ENCODE measurements around the gene TRIM50. TPM values are rescaled to one million over a fixed set of nuclear protein-coding genes. Genes with fewer than 3 reads are reported as not detected.
"Not testable (repeated sequence)": the region's sequence is repeated elsewhere in the genome, so short reads cannot be mapped to it uniquely, and the experiment has no call there.

TRIM50 gene
- total RNA-seq, 1 experiment from 2014 or later: not detected

GRCh38 chr7:73325424-73325823, 2.5 kb downstream of the TRIM50 start:
- H3K79me2 ChIP-seq (ENCODE audit: low read length); H2AFZ ChIP-seq (ENCODE audit: low read length); H3F3A ChIP-seq (ENCODE audit: low read length, unreplicated experiment); H3K4me1 ChIP-seq (ENCODE audit: insufficient read depth, low read length); H3K4me3 ChIP-seq (ENCODE audit: low read length); POLR2A ChIA-PET (ENCODE audit: unreplicated experiment); H3K36me3 ChIP-seq (ENCODE audit: low read depth, low read length); CTCF ChIA-PET; H3K9ac ChIP-seq (ENCODE audit: low read length); H3K9me2 ChIP-seq (replicated peaks; ENCODE audit: low read length); BruUV-seq (replicated peaks); DNase-seq; H4K20me1 ChIP-seq (ENCODE audit: low read length); H3K9me3 ChIP-seq (ENCODE audit: low read length); H3K4me2 ChIP-seq (ENCODE audit: low read length); H3K27ac ChIP-seq (ENCODE audit: low read length); H3K27me3 ChIP-seq (ENCODE audit: low read length); ATAC-seq; intact Hi-C loops (cut with micrococcal nuclease): not testable (repeated sequence)

- intact Hi-C loops (cut with micrococcal nuclease): loop anchor here (1.0 kb wide), 1 partner anchor 112 kb away; no protein-coding TSS in a partner anchor
- H3K9ac ChIP-seq (ENCODE audit: low read length); H3K9me2 ChIP-seq (replicated peaks; ENCODE audit: low read length); H3K79me2 ChIP-seq (ENCODE audit: low read length); H3K4me1 ChIP-seq (ENCODE audit: insufficient read depth, low read length); H3K36me3 ChIP-seq (ENCODE audit: low read depth, low read length); H3K4me3 ChIP-seq (ENCODE audit: low read length); H3K27ac ChIP-seq (ENCODE audit: low read length); H3F3A ChIP-seq (ENCODE audit: low read length, unreplicated experiment); H3K27me3 ChIP-seq (ENCODE audit: low read length); BruUV-seq (replicated peaks); H3K9me3 ChIP-seq (ENCODE audit: low read length); H4K20me1 ChIP-seq (ENCODE audit: low read length): not testable (repeated sequence)
- POLR2A ChIA-PET (ENCODE audit: unreplicated experiment): interaction anchor here (0.6 kb wide), 1 partner anchor 233 kb away, joined by 4 read pairs; no protein-coding TSS in a partner anchor
- ATAC-seq (peak; percentile 80), DNase-seq (peak; percentile 63)
- peak overlapping the region; percentile 64; the same call in 1 of the 2 replicates for H2AFZ ChIP-seq (ENCODE audit: low read length)
- TF ChIP-seq, protein P1, sequence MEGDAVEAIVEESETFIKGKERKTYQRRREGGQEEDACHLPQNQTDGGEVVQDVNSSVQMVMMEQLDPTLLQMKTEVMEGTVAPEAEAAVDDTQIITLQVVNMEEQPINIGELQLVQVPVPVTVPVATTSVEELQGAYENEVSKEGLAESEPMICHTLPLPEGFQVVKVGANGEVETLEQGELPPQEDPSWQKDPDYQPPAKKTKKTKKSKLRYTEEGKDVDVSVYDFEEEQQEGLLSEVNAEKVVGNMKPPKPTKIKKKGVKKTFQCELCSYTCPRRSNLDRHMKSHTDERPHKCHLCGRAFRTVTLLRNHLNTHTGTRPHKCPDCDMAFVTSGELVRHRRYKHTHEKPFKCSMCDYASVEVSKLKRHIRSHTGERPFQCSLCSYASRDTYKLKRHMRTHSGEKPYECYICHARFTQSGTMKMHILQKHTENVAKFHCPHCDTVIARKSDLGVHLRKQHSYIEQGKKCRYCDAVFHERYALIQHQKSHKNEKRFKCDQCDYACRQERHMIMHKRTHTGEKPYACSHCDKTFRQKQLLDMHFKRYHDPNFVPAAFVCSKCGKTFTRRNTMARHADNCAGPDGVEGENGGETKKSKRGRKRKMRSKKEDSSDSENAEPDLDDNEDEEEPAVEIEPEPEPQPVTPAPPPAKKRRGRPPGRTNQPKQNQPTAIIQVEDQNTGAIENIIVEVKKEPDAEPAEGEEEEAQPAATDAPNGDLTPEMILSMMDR (conservative IDR thresholded peaks at IDR 0.05; ENCODE audit: low read depth, low read length): peak; percentile 48
- H3K4me2 ChIP-seq (ENCODE audit: low read length): peak overlapping the region; percentile 57; the same call in 1 of the 2 replicates
- CTCF ChIA-PET: interaction anchor here (0.5 to 1.0 kb wide), 3 partner anchors 9 to 97 kb away, joined by 3 to 7 read pairs (median 3); no protein-coding TSS in a partner anchor
Observed at GRCh38 chr7:73324081-73324845, 3.6 kb downstream of the TRIM50 start.

- H3K27me3 ChIP-seq (ENCODE audit: low read length); H3K27ac ChIP-seq (ENCODE audit: low read length); ATAC-seq; H3K9me3 ChIP-seq (ENCODE audit: low read length); H4K20me1 ChIP-seq (ENCODE audit: low read length); H3K4me1 ChIP-seq (ENCODE audit: insufficient read depth, low read length); H3K9me2 ChIP-seq (replicated peaks; ENCODE audit: low read length); H3F3A ChIP-seq (ENCODE audit: low read length, unreplicated experiment); H3K4me3 ChIP-seq (ENCODE audit: low read length); DNase-seq; H3K36me3 ChIP-seq (ENCODE audit: low read depth, low read length); H3K9ac ChIP-seq (ENCODE audit: low read length); POLR2A ChIA-PET (ENCODE audit: unreplicated experiment); BruUV-seq (replicated peaks); H3K79me2 ChIP-seq (ENCODE audit: low read length): not testable (repeated sequence)
- CTCF ChIA-PET: interaction anchor here (0.5 to 1.0 kb wide), 3 partner anchors 9 to 98 kb away, joined by 3 to 7 read pairs (median 3); no protein-coding TSS in a partner anchor
- H3K4me2 ChIP-seq (ENCODE audit: low read length): peak overlapping the region; percentile 57; the same call in 1 of the 2 replicates
- H2AFZ ChIP-seq (ENCODE audit: low read length): peak overlapping the region; percentile 64; the same call in 1 of the 2 replicates
- intact Hi-C loops (cut with micrococcal nuclease): loop anchor here (1.0 kb wide), 1 partner anchor 113 kb away; no protein-coding TSS in a partner anchor
Observed at GRCh38 chr7:73323434-73324080, 4.3 kb downstream of the TRIM50 start.

DNA sequence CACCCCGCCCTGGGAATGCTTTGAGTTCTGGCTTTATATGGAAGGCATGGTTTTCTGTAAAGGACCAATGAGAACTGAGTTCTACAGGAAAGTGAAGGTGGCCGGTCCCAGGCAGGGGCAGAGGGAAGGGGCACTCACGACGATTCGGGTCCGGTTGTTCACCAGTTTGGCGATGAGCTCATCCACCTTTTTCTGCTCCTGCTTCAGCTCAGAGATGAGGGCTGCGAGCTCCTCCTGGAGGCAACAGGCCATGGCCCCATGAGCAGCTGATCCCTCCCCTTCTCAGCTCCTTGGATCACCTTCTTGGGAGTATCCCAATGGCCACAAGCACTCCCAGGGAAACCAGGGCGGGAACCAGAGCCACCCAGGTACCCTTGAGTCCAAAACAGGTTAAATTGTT, 7.9 kb downstream of the TRIM50 start:
- H3K9me3 ChIP-seq (ENCODE audit: low read length); H3K9me2 ChIP-seq (replicated peaks; ENCODE audit: low read length); H3K27ac ChIP-seq (ENCODE audit: low read length); H3K4me3 ChIP-seq (ENCODE audit: low read length); POLR2A ChIA-PET (ENCODE audit: unreplicated experiment); BruUV-seq (replicated peaks); intact Hi-C loops (cut with micrococcal nuclease); H3K36me3 ChIP-seq (ENCODE audit: low read depth, low read length); CTCF ChIA-PET; H3K9ac ChIP-seq (ENCODE audit: low read length); H3K27me3 ChIP-seq (ENCODE audit: low read length); ATAC-seq; H2AFZ ChIP-seq (ENCODE audit: low read length); DNase-seq; H3K79me2 ChIP-seq (ENCODE audit: low read length); H4K20me1 ChIP-seq (ENCODE audit: low read length); H3K4me1 ChIP-seq (ENCODE audit: insufficient read depth, low read length); H3K4me2 ChIP-seq (ENCODE audit: low read length); H3F3A ChIP-seq (ENCODE audit: low read length, unreplicated experiment): not testable (repeated sequence)

DNA sequence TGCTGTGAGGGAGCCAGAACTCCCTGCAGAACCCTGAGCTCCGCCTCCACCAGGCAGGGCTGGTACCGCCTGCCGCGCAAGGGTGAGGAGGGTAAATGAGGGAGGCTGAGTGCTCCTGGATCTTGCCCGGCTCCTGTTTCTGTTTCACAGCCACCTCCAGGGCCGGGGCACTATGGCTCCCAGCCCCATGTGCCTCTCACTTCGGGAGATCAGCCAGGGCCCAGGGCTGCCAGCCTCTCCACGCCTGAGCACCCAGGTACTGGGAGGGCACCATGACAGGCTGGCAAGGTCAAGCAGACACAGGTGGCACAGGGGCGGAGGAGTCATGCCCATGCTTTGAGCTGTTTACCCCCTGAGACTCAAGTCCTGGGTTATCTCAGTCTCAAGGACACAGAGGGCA, 8.3 kb downstream of the TRIM50 start:
- H3K4me2 ChIP-seq (ENCODE audit: low read length); BruUV-seq (replicated peaks); H3F3A ChIP-seq (ENCODE audit: low read length, unreplicated experiment); CTCF ChIA-PET; H4K20me1 ChIP-seq (ENCODE audit: low read length); H3K36me3 ChIP-seq (ENCODE audit: low read depth, low read length); H3K9ac ChIP-seq (ENCODE audit: low read length); H2AFZ ChIP-seq (ENCODE audit: low read length); H3K9me3 ChIP-seq (ENCODE audit: low read length); H3K4me1 ChIP-seq (ENCODE audit: insufficient read depth, low read length); H3K27ac ChIP-seq (ENCODE audit: low read length); ATAC-seq; DNase-seq; H3K79me2 ChIP-seq (ENCODE audit: low read length); H3K9me2 ChIP-seq (replicated peaks; ENCODE audit: low read length); intact Hi-C loops (cut with micrococcal nuclease); POLR2A ChIA-PET (ENCODE audit: unreplicated experiment); H3K4me3 ChIP-seq (ENCODE audit: low read length); H3K27me3 ChIP-seq (ENCODE audit: low read length): not testable (repeated sequence)

Measured in PC-3 (cell line).